NCI-H187 treated with DMSO at 0.1 percent for 48 hours (cell line): Measurements from ENCODE around the gene NUAK1.

ENCODE experiments used
- DNase-seq: peaks from one replicate; lab custom pipeline; 2025; lab: John Stamatoyannopoulos, UW

NUAK1 gene

DNA sequence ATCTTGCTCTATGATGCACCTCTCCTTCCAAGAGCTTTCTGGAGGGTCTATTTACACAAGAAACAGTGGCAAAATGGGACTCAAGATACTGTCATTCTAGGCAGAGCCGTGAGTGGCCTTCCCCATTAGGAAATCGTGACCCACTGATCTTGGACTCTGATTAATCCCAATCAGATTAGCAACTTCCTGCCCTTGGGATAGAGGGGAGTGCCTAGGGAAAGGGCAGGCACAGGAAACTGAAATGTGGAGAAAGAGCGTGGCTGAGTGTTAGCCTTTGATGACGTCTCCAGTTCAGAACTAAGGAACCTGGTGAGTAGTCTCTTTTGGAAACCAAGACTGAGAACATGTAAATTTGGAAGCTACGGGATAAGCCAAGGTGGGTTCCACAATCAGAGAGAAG lies 76.1 kb downstream of the NUAK1 start:
- DNase-seq, result no peak

- DNase-seq, result no peak
Observed at GRCh38 chr12:106058256-106059182, 80.2 kb downstream of the NUAK1 start.

DNA sequence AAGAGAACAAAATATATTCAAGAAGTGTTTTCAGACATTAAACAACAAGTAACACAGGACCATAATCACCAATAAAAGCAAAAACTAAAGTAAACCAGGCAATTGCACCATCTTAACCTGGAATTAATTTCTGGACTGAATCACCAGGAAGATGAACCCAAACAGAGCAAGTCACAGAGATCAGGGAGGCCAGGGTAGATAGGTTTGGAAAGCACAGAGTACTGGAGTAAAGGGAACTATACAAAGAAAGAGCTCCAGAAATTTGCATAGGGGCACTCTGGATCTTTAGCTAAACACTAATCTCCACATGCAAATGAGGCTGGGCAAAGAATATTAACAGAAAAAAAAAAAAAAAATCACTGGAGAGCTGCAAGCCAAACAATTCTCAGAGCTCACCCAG lies 84.7 kb downstream of the NUAK1 start:
- no peak for DNase-seq

DNA sequence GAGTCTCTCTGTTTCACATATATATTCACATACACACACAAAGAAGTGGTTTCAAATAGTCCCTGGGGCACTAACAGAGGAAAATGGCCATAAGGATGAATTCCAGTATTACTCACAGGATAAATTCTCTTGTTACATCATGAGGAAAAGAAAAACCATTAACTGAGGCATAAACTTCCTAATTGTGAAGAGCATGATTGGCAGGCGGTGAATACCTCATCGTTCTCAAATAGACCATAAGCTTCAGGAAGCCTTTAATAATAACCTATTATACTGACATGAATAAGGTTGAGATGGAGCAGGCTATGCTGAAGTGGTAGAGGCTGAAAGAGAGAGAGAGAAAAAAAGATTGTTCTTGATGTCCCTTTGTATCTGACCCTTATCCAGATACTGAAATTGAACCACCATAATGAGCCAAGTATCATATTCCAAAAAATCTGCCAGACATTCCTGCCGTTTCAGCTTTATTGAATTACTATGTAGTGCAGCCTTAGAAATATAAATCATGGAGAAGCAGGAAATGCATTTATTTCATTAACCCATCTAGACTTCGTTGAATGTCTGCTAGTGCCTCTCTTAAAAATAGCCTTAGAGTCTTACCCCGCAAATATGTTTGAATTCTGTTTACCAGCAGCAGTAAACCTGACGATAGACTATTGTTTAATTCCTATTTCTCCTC lies 86.8 kb downstream of the NUAK1 start:
- no peak for DNase-seq

GRCh38 chr12:106049546-106049945 lies 89.2 kb downstream of the NUAK1 start:
- no peak for DNase-seq

DNA sequence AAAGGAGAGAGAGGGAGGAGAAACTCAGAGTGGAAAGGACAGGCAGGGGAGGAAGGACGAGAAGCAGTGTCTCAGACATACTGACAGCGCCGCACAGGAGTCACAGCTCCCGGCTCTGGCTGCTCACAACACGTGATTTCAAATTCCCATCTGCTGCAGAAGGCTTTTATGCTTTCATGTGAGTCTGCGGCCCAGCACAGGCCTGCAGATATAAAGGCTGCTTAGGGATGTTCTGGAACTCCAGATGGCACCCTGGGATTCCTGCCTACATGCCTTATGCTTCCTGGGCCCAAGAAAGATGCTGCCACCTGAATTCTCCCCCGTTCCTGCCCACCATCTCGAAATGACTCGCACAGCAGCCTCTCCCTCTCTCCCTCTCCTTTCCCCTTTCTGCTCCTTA lies 89.6 kb downstream of the NUAK1 start:
- no peak for DNase-seq

GRCh38 chr12:106048676-106049075 lies 90.1 kb downstream of the NUAK1 start:
- no peak for DNase-seq

DNA sequence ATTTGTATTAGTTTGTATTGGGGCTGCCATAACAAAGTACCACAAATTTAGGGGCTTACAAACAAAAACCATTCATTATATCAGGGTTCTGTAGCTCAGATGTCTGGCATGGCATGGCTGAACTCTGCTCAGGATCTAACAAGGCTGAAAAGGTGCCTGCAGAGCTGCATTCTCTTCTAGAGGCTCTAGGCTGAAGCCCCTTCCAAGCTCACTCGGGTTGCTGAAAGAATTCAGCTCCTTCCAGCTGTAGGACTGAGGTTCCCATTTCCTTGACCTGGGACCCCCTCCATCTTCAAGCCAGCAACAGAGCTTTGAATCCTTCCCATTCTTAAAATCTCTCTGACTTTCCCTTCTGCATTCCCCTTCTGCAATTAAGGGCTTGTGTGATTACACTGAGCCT lies 90.7 kb downstream of the NUAK1 start:
- DNase-seq, result no peak

DNA sequence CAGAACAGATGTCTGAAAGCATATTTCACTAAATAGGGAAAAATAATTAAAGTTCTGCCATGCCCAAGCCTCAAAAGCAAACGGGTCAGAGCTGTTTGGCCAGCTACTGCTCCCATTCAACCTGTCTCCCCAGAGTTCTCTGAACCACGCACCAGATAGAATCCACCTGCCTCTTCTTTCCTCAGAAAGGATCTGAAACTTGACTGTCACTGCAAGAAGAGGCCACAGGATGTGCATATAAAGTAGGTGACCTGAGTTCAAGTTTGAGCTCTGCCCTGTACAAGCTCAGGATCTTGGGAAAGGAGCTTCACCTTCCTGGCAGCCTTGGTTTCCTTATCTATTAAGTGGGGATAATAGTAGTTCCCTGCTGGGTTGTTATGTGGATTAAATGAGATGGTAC lies 91.8 kb downstream of the NUAK1 start:
- no peak for DNase-seq

DNA sequence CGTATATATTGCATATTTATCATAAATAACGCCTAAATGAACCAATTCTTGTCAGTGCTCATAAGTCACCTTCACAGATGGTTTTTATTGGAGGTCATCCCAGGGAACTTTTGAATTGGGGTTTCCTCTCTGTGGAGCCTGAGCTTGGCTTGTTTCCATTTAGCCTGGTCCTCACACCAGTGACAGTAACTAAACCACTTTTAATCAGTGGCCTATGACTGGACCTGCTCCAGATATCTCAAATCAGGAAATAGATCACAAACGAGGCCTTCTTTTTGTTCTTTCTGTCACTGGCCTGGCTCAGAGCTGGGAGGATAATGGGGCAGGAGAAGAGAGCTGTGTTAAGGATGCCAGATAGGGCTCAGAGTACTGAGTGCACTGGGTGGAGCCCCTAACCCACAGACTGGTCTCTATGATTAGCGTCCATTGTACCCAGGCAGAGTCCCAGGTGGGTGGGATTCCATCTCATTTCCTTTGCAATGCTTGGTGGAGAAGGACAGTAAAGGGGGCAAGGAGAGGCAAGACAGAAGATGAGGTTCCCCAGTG lies 92.4 kb downstream of the NUAK1 start:
- DNase-seq, result no peak

GRCh38 chr12:106045251-106045674 lies 93.5 kb downstream of the NUAK1 start:
- no peak for DNase-seq

- no peak for DNase-seq
Observed at GRCh38 chr12:106044773-106045172, 94.0 kb downstream of the NUAK1 start.

GRCh38 chr12:106042037-106042436 lies 96.7 kb downstream of the NUAK1 start:
- no peak for DNase-seq

DNA sequence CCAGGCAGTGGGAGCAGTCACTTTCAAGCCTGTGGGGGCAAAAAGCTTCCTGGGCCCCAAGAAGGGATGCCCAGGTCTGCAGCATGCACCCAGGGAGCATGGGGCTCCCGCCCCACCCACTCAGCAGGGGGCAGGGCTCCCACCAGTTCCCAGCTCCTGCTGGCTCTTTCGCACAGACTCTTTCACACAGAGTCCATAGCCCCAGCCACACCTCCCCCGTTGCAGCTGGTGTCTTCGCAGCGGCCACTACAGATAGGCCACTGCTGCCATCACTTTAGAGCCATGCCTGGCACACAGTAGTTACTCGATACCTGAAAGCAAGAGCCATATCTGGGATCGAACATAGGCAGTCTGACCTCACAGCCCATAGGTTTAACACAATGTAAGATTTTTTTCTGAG lies 98.2 kb downstream of the NUAK1 start:
- DNase-seq, result no peak

GRCh38 chr12:106039646-106040404 lies 98.9 kb downstream of the NUAK1 start:
- DNase-seq, result no peak

DNA sequence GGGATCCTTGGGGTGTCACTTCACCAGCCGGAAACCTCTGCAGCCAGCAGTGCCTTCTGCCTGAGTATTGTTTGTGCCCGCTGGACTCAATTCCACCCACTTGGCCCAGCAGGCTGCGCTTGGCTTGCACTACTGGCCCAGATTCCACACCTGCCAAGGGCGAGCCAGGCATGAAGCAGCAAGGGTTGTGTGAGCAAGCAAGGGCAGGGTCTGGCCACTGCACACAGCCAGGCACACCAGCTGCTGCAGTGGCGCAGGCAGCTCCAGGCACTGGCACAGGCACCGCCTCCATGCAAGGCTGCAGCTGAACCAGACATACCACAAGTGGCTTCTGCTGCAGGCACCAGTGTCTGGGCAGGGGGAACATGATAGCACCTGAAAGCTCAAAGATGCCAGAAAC lies 99.5 kb downstream of the NUAK1 start:
- DNase-seq, result no peak

DNA sequence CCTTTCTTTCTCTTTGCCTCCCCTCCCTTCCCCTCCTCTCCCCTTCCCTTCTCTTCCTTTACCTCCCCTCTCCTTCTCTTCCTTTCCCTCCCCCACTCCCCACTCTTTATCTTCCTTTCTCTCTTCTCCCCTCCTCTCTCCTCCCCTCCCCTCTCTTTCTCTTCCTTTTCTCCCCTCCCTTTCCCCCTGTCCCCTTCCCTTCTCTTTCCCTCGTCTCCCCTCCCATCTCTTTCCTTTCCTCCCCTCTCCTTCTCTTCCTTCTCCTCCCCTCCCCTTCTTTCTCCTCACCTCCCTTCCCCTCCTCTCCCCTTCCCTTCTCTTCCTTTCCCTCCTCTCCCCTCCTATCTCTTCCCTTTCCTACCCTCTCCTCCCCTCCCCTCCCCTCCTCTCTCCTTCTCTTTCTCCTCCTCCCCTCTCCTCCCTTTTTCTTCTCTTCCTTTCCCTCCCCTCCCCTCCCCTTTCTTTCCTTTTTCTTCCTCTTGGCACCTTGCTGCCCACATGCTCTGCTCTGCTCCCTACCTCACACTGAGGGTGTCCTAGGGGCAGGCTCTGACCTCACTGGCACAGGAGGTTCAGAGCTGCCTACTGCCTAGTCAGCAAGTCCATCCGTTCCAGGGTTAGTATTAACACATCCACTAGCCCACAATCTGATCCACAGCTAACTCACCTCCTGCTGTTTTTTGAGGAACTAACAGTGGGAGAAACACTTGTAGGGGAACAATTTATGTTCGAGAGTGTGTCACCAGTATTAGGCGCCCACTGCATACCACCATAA lies 101.0 kb downstream of the NUAK1 start:
- DNase-seq, result no peak

DNA sequence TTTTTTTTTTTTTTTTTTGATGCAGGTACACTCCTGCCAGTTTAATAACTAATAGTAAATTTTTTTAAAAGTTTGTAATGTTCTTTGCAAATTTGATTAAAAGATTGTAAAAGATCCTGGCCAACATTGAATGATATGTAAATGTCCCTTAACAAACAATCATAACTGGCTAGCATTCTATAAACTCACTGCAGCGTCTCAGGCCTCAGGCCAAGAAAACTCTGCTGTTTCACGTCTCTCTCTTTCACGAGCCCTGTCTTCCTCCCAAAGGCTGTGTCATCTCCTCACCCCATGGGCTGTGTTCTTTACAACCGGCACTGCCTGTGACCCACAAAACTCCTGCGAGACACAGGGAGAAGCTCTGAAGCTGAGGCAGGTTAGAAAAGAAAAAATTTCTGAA lies 103.3 kb downstream of the NUAK1 start:
- no peak for DNase-seq

- no peak for DNase-seq
Observed at GRCh38 chr12:106034316-106034715, 104.4 kb downstream of the NUAK1 start.

DNA sequence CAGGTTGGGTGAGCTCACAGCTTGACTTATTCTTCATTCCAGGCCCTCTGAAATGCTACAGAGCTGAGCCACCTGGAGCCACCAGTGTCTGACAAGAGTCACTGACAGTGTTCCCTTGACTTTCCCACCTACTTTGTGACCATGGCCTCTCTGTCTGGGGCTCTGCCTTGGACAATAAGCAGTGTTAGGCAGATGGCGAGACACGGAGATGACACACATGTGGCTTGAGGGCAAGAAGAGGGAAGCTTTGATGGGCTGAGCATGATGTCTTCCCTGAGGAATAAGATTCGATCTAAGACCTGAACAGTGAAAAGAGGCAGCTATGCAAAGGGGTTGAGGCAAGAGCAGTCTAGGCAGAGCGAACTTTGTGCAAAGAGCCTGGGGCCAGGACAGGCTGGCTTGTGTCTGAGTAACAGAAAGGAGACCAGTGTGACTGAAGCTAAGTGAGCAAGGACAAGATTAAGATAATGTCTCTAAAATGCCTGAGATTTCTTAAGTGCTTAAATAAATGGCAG lies 105.5 kb downstream of the NUAK1 start:
- DNase-seq, result no peak

DNA sequence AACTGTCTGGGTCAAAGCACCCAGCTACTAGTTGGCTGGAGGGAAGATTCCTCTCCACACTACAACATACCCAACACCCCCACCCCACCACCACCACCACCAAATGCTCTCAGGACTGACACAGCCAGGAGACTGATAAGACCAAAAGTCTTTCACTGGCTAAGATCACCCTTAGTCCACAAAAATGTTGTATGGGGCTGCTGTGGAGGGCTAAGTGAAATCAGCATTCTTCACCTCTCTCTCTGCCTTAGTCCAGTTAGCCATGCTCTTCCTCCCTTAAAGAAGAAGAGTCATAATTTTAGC lies 106.2 kb downstream of the NUAK1 start:
- DNase-seq, result no peak
